HL-60 (cell line): Measurements from ENCODE around the gene XKR7.

Experiments
- DNase-seq, 2 experiments: peaks; one replicate each; pipeline ENCODE4 v3.0.0-alpha.2; 2010 to 2020; ENCODE audit warnings: low read depth in 1 of 2, low spot score in 1 of 2
- H3K27ac ChIP-seq: fragments of 250-450 bp; sonication (Bioruptor Pico); replicated peaks from 2 replicates; pipeline ENCODE4 v1.5.1; 2020; ENCODE audit warnings: mild to moderate bottlenecking, moderate library complexity
- H3K27me3 ChIP-seq: fragments of 250-450 bp; sonication (Bioruptor Pico); 2 replicates; pipeline ENCODE4 v1.5.1; 2021; ENCODE audit warnings: mild to moderate bottlenecking, moderate library complexity; ENCODE audit not compliant: insufficient read depth, poor library complexity, severe bottlenecking
- H3K4me3 ChIP-seq: replicated peaks from 2 replicates; pipeline ENCODE4 v1.5.1; 2011; ENCODE audit warnings: mild to moderate bottlenecking, control low read depth, low read length; ENCODE audit not compliant: insufficient read depth
- GABPA ChIP-seq: IDR thresholded peaks from 2 replicates; pipeline ENCODE4 v1.6.1; 2012; ENCODE audit warnings: low read depth
- POLR2AphosphoS5 ChIP-seq: IDR thresholded peaks from 2 replicates; pipeline ENCODE4 v1.6.1; 2012; ENCODE audit warnings: low read depth
- SPI1 ChIP-seq: IDR thresholded peaks from 2 replicates; pipeline ENCODE4 v1.6.1; 2012; ENCODE audit warnings: low read depth, mild to moderate bottlenecking, borderline replicate concordance
- TF ChIP-seq, protein P1 (sequence below): IDR thresholded peaks from one replicate; pipeline ENCODE4 v1.5.1; 2011; ENCODE audit warnings: low read length, control low read depth, inconsistent platforms; ENCODE audit not compliant: insufficient read depth
- TF ChIP-seq, protein P2 (sequence below): IDR thresholded peaks from 2 replicates; pipeline ENCODE4 v1.6.1; 2012; ENCODE audit warnings: low read depth; ENCODE audit not compliant: insufficient replicate concordance

XKR7 gene

DNA sequence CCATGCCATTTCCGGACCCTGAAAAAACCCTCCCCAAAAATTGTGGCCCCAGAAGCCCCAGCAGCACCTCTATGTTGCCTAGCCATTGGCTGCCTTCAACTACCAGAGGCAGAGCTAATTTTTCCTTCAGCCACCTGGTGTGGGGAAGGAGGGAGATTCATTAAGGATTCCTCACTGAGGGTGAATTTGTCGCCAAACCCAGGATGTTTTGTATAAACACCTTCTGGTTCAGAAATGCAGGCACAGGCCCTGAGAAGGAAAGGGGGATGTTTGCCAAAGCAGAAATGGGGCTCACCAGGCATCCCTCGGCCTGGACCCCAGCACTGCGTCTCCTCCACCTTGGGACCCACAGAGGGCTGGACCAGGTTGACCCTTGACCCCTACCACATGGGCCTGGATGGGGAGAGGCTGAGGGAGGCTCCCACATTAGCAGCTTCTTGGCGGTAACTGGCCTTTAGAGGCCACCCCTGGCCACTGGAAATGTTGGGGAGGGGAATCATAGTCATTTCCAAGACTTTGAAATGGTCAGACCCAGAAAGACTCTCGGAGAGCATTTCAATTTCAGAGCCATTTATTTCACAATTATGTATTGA, 14.3 kb upstream of the XKR7 start:
- TF ChIP-seq SPI1, result no peak
- no peak for TF ChIP-seq GABPA
- Histone ChIP-seq H3K27me3 (peaks cover 11% of the 10 kb centered on the region), H3K4me3 (no peak overlapping the region), H3K27ac (no peak overlapping the region)
- DNase-seq, result no peak

DNA sequence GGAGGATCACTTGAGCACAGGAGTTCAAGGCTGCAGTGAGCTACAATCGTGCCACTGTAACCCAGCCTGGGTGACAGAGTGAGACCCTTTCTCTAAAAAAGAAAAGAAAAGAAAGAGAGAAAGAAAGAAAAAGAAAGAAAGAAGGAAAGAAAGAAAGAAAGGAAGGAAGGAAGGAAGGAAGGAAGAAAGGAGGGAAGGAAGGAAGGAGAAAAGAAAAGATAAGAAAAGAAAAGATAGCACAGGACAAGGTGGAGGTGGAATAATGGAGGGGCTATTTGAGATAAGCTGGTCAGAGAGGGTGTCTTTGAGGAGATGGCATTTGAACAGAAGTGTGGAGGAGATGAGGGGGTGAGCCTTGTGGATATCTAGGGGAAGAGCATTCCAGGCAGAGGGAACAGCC, 13.5 kb upstream of the XKR7 start:
- TF ChIP-seq, protein P1, sequence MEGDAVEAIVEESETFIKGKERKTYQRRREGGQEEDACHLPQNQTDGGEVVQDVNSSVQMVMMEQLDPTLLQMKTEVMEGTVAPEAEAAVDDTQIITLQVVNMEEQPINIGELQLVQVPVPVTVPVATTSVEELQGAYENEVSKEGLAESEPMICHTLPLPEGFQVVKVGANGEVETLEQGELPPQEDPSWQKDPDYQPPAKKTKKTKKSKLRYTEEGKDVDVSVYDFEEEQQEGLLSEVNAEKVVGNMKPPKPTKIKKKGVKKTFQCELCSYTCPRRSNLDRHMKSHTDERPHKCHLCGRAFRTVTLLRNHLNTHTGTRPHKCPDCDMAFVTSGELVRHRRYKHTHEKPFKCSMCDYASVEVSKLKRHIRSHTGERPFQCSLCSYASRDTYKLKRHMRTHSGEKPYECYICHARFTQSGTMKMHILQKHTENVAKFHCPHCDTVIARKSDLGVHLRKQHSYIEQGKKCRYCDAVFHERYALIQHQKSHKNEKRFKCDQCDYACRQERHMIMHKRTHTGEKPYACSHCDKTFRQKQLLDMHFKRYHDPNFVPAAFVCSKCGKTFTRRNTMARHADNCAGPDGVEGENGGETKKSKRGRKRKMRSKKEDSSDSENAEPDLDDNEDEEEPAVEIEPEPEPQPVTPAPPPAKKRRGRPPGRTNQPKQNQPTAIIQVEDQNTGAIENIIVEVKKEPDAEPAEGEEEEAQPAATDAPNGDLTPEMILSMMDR, result no peak
- TF ChIP-seq, protein P2, sequence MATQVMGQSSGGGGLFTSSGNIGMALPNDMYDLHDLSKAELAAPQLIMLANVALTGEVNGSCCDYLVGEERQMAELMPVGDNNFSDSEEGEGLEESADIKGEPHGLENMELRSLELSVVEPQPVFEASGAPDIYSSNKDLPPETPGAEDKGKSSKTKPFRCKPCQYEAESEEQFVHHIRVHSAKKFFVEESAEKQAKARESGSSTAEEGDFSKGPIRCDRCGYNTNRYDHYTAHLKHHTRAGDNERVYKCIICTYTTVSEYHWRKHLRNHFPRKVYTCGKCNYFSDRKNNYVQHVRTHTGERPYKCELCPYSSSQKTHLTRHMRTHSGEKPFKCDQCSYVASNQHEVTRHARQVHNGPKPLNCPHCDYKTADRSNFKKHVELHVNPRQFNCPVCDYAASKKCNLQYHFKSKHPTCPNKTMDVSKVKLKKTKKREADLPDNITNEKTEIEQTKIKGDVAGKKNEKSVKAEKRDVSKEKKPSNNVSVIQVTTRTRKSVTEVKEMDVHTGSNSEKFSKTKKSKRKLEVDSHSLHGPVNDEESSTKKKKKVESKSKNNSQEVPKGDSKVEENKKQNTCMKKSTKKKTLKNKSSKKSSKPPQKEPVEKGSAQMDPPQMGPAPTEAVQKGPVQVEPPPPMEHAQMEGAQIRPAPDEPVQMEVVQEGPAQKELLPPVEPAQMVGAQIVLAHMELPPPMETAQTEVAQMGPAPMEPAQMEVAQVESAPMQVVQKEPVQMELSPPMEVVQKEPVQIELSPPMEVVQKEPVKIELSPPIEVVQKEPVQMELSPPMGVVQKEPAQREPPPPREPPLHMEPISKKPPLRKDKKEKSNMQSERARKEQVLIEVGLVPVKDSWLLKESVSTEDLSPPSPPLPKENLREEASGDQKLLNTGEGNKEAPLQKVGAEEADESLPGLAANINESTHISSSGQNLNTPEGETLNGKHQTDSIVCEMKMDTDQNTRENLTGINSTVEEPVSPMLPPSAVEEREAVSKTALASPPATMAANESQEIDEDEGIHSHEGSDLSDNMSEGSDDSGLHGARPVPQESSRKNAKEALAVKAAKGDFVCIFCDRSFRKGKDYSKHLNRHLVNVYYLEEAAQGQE, result no peak
- no peak for TF ChIP-seq GABPA
- no peak for TF ChIP-seq POLR2AphosphoS5
- no peak for TF ChIP-seq SPI1
- H3K27ac ChIP-seq, result no peak overlapping the region
- no peak for DNase-seq
- H3K27me3 ChIP-seq, result peaks cover 11% of the 10 kb centered on the region
- H3K4me3 ChIP-seq, result no peak overlapping the region

DNA sequence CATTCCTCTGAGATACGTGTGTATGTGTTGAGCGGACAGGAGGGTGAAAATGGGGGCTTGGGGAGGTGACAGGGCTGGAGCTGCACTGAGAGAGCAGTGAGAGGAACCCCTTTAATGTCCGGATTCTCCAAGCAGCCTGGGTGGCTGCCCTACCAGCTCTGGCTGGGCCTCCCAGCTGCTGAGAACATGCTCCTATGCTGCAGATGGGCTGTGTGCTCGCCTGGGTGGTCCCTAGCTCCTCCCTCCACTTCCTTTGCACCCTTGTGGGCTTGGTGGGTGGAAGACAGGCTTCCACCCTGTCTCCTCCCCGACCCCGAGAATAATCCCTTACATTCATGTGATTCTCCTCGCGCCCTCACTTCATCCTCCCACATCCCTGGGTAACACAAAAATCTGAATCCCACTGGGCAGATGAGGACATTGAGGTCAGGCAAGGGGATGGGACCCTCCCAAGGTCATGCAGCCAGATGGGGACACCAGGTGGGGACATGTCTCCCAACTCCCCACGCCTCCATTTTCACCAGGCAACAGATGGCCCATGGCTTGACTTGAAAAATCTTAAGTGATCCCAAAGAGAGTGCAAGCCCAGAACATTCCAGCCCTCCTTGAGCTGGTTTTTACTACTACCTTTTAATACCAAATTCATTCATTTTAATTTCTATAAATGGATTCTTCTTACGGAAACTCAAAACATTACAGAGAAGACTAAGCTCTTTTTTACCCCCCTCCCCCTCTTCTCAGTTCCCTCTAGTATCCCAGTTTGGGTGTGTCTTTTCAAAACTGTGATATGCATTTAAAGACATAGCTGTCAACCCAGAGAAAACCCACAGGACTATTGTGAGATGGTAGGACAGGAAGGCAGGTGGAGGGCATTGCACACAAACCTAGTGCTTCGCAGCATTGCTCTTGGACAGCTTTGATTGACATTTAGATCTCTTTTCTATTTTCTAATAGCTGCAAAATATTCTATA, 11.1 kb upstream of the XKR7 start:
- H3K27ac ChIP-seq, result no peak overlapping the region
- TF ChIP-seq, protein P1, result no peak
- TF ChIP-seq SPI1 (no peak), GABPA (no peak), POLR2AphosphoS5 (no peak)
- TF ChIP-seq, protein P2, result no peak
- peaks cover 11% of the 10 kb centered on the region for H3K27me3 ChIP-seq
- no peak overlapping the region for H3K4me3 ChIP-seq
- no peak for DNase-seq

DNA sequence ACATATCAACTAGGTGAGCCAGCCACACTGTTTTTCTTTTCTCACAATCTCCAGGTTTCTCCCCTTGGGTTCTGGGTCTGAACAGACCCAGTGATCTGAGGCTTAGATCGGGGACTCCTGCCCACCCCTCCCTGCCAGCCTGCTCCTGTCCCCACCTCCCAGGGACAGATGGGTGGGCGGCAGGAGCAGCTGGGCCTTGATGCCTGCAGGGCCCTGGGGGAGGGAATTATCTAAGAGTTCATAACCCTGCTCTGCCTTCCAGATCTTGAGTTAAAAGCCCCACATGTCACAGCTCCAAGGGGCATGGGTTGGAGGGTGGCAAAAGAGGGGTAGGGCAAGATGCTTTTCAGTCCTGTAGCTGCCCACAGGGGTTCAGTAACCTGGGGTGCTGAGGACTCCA, 5.2 kb upstream of the XKR7 start:
- H3K27me3 ChIP-seq, result peaks cover 2% of the 10 kb centered on the region
- TF ChIP-seq, protein P2, result no peak
- TF ChIP-seq, protein P1, result no peak
- no peak for TF ChIP-seq SPI1
- TF ChIP-seq GABPA, result no peak
- TF ChIP-seq POLR2AphosphoS5, result no peak
- DNase-seq, result no peak
- no peak overlapping the region for H3K27ac ChIP-seq
- H3K4me3 ChIP-seq, result no peak overlapping the region
